Neural cell (in vitro differentiated cells): ENCODE measurements around the gene SEL1L2.

Experiments
- CTCF ChIP-seq: fragments of 450-650 bp; IDR thresholded peaks from 2 replicates; pipeline ENCODE4 v1.5.1; 2014; ENCODE audit warnings: antibody characterized with exemption, mild to moderate bottlenecking, moderate library complexity; ENCODE audit not compliant: poor library complexity, severe bottlenecking
- MXI1 ChIP-seq: fragments of 450-650 bp; conservative IDR thresholded peaks from 2 replicates; pipeline ENCODE4 v1.6.1; 2014; ENCODE audit warnings: antibody characterized with exemption, mild to moderate bottlenecking; ENCODE audit not compliant: poor library complexity, severe bottlenecking

GRCh38 chr20:13858439-13858838 is 132.0 kb downstream of the SEL1L2 start:
- TF ChIP-seq MXI1 (no peak), CTCF (no peak)
